ENCODE measurements around the gene PRKCH.

PRKCH gene

GRCh38 chr14:61569308-61569707, 247.9 kb downstream of the PRKCH start:
- no peak for DNase-seq (ENCODE audit: low read depth)

- DNase-seq (ENCODE audit: low read depth) = no peak
These were observed 248.6 kb downstream of the PRKCH start for GRCh38 chr14:61569812-61570548.

GRCh38 chr14:61570549-61571290, 249.3 kb downstream of the PRKCH start:
- no peak for DNase-seq (ENCODE audit: low read depth)

GRCh38 chr14:61571917-61572316, 250.5 kb downstream of the PRKCH start:
- no peak for DNase-seq (ENCODE audit: low read depth)

- no peak for DNase-seq (ENCODE audit: low read depth)
These were observed 251.9 kb downstream of the PRKCH start for GRCh38 chr14:61573321-61573720.

- DNase-seq (ENCODE audit: low read depth) = no peak
These were observed 252.6 kb downstream of the PRKCH start for GRCh38 chr14:61573748-61574513.

- no peak for DNase-seq (ENCODE audit: low read depth)
These were observed 253.1 kb downstream of the PRKCH start for GRCh38 chr14:61574514-61574807.

GRCh38 chr14:61575126-61575525, 253.7 kb downstream of the PRKCH start:
- no peak for DNase-seq (ENCODE audit: low read depth)

- no peak for DNase-seq (ENCODE audit: low read depth)
These were observed 254.3 kb downstream of the PRKCH start for GRCh38 chr14:61575551-61576150.

GRCh38 chr14:61577506-61577931, 256.1 kb downstream of the PRKCH start:
- no peak for DNase-seq (ENCODE audit: low read depth)

GRCh38 chr14:61578745-61579144, 257.4 kb downstream of the PRKCH start:
- DNase-seq (ENCODE audit: low read depth) = no peak

GRCh38 chr14:61581340-61581739, 260.0 kb downstream of the PRKCH start:
- DNase-seq (ENCODE audit: low read depth) = no peak

GRCh38 chr14:61581955-61582615, 260.7 kb downstream of the PRKCH start:
- DNase-seq (ENCODE audit: low read depth) = no peak

GRCh38 chr14:61582815-61583214, 261.4 kb downstream of the PRKCH start:
- DNase-seq (ENCODE audit: low read depth) = no peak

GRCh38 chr14:61584331-61584741, 263.0 kb downstream of the PRKCH start:
- DNase-seq (ENCODE audit: low read depth) = no peak

- no peak for DNase-seq (ENCODE audit: low read depth)
These were observed 264.5 kb downstream of the PRKCH start for GRCh38 chr14:61585598-61586543.

GRCh38 chr14:61586544-61587055, 265.2 kb downstream of the PRKCH start:
- no peak for DNase-seq (ENCODE audit: low read depth)

- DNase-seq (ENCODE audit: low read depth) = no peak
These were observed 265.8 kb downstream of the PRKCH start for GRCh38 chr14:61587081-61587713.

- DNase-seq (ENCODE audit: low read depth) = no peak
These were observed 267.1 kb downstream of the PRKCH start for GRCh38 chr14:61588419-61588901.

All from activated T-cell treated with anti-CD3 and anti-CD28 coated beads for 48 hours (primary cell).